K562 (cell line): ENCODE data around the gene TCF25. TPM values are rescaled to one million over a fixed set of nuclear protein-coding genes. Genes with fewer than 3 reads are reported as not detected.
A peak's percentile ranks its signal among the peaks of the same experiment; 100 is the strongest.

Experiments
- ELF4 ChIP-seq: fragments of 450-650 bp; formaldehyde crosslinking; IDR thresholded peaks from 2 replicates; pipeline ENCODE4 v1.4.0; 2022; ENCODE audit warnings: missing genetic modification characterization
- ETV6 ChIP-seq, 3 experiments: fragments of 150-350 bp in 1 of 3; sonication (generic) in 1 of 3; formaldehyde crosslinking in 1 of 3; IDR thresholded peaks; 2 replicates each; pipeline versions ENCODE4 v1.6.1 to v1.8.0; 2014 to 2022; ENCODE audit warnings: borderline replicate concordance in 2 of 3, low read depth in 2 of 3, antibody characterized with exemption in 1 of 3, low read length in 1 of 3, mild to moderate bottlenecking in 1 of 3, missing genetic modification reagents in 1 of 3
- JUN ChIP-seq, 2 experiments: sonication (generic) in 1 of 2; formaldehyde crosslinking in 1 of 2; IDR thresholded peaks; 2 replicates each; pipeline versions ENCODE4 v1.6.1 to v1.8.0; 2012 to 2022; ENCODE audit warnings: borderline replicate concordance in 2 of 2, mild to moderate bottlenecking in 2 of 2, improper control_type of control experiment in 1 of 2, low read depth in 1 of 2, low read length in 1 of 2, missing genetic modification reagents in 1 of 2
- MECOM ChIP-seq: fragments of 250-450 bp; sonication (Bioruptor Pico); IDR thresholded peaks from 2 replicates; pipeline ENCODE4 v1.8.0; 2022; ENCODE audit warnings: inconsistent platforms
- MYNN ChIP-seq, 2 experiments: sonication (generic); formaldehyde crosslinking in 1 of 2; IDR thresholded peaks; 2 replicates each; pipeline versions ENCODE4 v1.5.0 to v1.6.1; 2016 to 2020; ENCODE audit warnings: antibody characterized with exemption in 1 of 2, missing genetic modification reagents in 1 of 2
- NCOR1 ChIP-seq: fragments of 450-650 bp; IDR thresholded peaks from 2 replicates; pipeline ENCODE4 v1.6.1; 2016; ENCODE audit warnings: mild to moderate bottlenecking, moderate library complexity
- NFYB ChIP-seq: IDR thresholded peaks from 2 replicates; pipeline ENCODE4 v1.6.1; 2011; ENCODE audit warnings: mild to moderate bottlenecking, moderate library complexity; ENCODE audit not compliant: insufficient read length; ENCODE audit errors: extremely low read depth
- POU5F1 ChIP-seq: fragments of 150-350 bp; IDR thresholded peaks from 2 replicates; pipeline ENCODE4 v1.6.1; 2014; ENCODE audit warnings: borderline replicate concordance, low read length, low read depth, mild to moderate bottlenecking; ENCODE audit not compliant: partially characterized antibody
- SRSF7 ChIP-seq: fragments of 200-400 bp; formaldehyde crosslinking; optimal IDR thresholded peaks from 2 replicates; pipeline ENCODE3; 2017; ENCODE audit warnings: mild to moderate bottlenecking, low read depth, low read length
- ZNF766 ChIP-seq: fragments of 200-800 bp; sonication (Bioruptor generic); conservative IDR thresholded peaks from 2 replicates; pipeline ENCODE4 v1.6.1; 2016; ENCODE audit warnings: missing genetic modification characterization, missing compliant biosample characterization
- polyA plus RNA-seq, 8 experiments: library from polyadenylated mRNA; depleted of rRNA in 4 of 8; stranded (reverse) in 5 of 8; unstranded in 3 of 8; fragments of >200 nt; fragmentation: Nextera tagmentation in 2 of 8; fragmentation: Illumina TruSeq in 1 of 8; extraction: Ambion mirVana in 2 of 8; extraction: Trizol in 1 of 8; gene quantifications; 2 replicates each; pipeline versions ENCODE4 v1.2.1 to v1.2.3, GENCODE V29; 2011 to 2014; ENCODE audit warnings: inconsistent platforms in 1 of 8, missing spikeins in 1 of 8
- total RNA-seq, 7 experiments: library from RNA; depleted of rRNA in 6 of 7; stranded (reverse); fragments of >200 nt in 6 of 7; fragmentation: Illumina TruSeq in 2 of 7; extraction: Trizol in 2 of 7; gene quantifications; 2 replicates each; pipeline versions ENCODE4 v1.2.1 to v1.2.3, GENCODE V29; 2011 to 2021; ENCODE audit warnings: low replicate concordance in 1 of 7
- TF ChIP-seq, protein P1 (sequence below): fragments of 250-450 bp; sonication (Bioruptor Pico); IDR thresholded peaks from 2 replicates; pipeline ENCODE4 v1.5.0; 2020; ENCODE audit warnings: mild to moderate bottlenecking, borderline replicate concordance
- TF ChIP-seq, protein P2 (sequence below): fragments of 250-450 bp; sonication (Bioruptor Pico); IDR thresholded peaks from 2 replicates; pipeline ENCODE4 v1.4.0; 2020; ENCODE audit warnings: mild to moderate bottlenecking, moderate library complexity
- TF ChIP-seq, protein P3 (sequence below): fragments of 250-450 bp; sonication (Bioruptor Pico); IDR thresholded peaks from 2 replicates; pipeline ENCODE4 v1.5.0; 2021
- TF ChIP-seq, protein P4 (sequence below): fragments of 250-450 bp; sonication (Bioruptor Pico); IDR thresholded peaks from 2 replicates; pipeline ENCODE4 v1.9.0; 2021; ENCODE audit warnings: mild to moderate bottlenecking, inconsistent platforms
- TF ChIP-seq, protein P5 (sequence below): fragments of 250-450 bp; sonication (Bioruptor Pico); IDR thresholded peaks from 2 replicates; pipeline ENCODE4 v1.8.0; 2022; ENCODE audit warnings: moderate library complexity, mild to moderate bottlenecking, inconsistent platforms
- TF ChIP-seq, protein P6 (sequence below), 2 experiments: fragments of 200-800 bp in 1 of 2; sonication (Bioruptor generic) in 1 of 2; sonication (generic) in 1 of 2; formaldehyde crosslinking in 1 of 2; IDR thresholded peaks in 1 of 2; conservative IDR thresholded peaks in 1 of 2; 2 replicates each; pipeline versions ENCODE4 v1.5.0 to v1.6.1; 2016 to 2020; ENCODE audit warnings: missing compliant biosample characterization in 1 of 2, missing genetic modification characterization in 1 of 2, missing genetic modification reagents in 1 of 2

Gene TCF25
- total and polyA plus RNA-seq, 9 of the 15 experiments (the other 6 are each of a cell fraction or from before 2014, with no cell fraction given), result 9.0 to 154 (median 83.8) TPM

DNA sequence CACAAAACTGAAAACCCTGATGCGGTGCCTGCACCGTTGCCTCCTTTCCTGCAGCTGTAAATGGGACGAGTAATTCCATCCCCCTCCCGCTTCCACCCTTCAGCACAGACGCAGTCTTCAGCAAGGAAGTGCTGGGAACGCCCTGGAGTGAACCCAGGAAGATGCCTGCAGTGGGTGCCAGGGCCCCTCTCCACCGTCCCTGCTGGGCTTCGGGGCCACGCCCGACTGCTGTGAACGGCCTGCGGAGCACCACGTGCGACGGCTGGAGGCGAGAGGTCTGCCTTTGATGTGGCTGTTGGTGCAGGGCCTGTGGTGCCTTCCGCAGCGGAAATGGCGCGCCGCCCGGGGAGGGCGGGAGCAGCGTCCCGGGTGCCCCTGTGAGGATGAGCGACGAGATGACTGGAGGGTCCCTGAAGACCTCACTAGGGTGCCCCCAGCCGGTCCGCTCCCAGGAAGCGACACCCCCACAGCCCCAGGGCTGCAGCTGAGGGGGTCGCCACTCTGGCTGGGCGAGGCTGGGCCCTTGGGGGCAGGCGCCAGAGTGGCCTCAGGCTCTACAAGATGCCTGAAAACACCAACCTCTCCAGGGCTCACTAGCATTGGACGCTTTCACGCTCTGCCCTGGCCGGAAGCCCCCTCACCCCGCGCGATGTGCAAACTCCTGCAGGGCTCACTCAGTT, 44.5 kb downstream of the TCF25 start (continued):
- TF ChIP-seq, protein P1, sequence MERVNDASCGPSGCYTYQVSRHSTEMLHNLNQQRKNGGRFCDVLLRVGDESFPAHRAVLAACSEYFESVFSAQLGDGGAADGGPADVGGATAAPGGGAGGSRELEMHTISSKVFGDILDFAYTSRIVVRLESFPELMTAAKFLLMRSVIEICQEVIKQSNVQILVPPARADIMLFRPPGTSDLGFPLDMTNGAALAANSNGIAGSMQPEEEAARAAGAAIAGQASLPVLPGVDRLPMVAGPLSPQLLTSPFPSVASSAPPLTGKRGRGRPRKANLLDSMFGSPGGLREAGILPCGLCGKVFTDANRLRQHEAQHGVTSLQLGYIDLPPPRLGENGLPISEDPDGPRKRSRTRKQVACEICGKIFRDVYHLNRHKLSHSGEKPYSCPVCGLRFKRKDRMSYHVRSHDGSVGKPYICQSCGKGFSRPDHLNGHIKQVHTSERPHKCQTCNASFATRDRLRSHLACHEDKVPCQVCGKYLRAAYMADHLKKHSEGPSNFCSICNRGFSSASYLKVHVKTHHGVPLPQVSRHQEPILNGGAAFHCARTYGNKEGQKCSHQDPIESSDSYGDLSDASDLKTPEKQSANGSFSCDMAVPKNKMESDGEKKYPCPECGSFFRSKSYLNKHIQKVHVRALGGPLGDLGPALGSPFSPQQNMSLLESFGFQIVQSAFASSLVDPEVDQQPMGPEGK, result no peak
- TF ChIP-seq SRSF7, result no peak
- no peak for TF ChIP-seq MECOM (CRISPR knock-in tag)
- TF ChIP-seq NCOR1, result no peak
- TF ChIP-seq, protein P2, sequence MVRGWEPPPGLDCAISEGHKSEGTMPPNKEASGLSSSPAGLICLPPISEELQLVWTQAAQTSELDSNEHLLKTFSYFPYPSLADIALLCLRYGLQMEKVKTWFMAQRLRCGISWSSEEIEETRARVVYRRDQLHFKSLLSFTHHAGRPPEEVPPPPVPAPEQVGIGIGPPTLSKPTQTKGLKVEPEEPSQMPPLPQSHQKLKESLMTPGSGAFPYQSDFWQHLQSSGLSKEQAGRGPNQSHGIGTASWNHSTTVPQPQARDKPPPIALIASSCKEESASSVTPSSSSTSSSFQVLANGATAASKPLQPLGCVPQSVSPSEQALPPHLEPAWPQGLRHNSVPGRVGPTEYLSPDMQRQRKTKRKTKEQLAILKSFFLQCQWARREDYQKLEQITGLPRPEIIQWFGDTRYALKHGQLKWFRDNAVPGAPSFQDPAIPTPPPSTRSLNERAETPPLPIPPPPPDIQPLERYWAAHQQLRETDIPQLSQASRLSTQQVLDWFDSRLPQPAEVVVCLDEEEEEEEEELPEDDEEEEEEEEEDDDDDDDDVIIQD (CRISPR knock-in tag), result no peak
- TF ChIP-seq, protein P3, sequence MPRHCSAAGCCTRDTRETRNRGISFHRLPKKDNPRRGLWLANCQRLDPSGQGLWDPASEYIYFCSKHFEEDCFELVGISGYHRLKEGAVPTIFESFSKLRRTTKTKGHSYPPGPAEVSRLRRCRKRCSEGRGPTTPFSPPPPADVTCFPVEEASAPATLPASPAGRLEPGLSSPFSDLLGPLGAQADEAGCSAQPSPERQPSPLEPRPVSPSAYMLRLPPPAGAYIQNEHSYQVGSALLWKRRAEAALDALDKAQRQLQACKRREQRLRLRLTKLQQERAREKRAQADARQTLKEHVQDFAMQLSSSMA (CRISPR knock-in tag), result no peak
- TF ChIP-seq ZNF766 (CRISPR knock-in tag), result no peak
- peak; percentile 16; the same call in 1 of the 2 replicates for TF ChIP-seq JUN (IDR thresholded peaks at IDR 0.05; ENCODE audit: borderline replicate concordance, low read depth, low read length)
- no peak for TF ChIP-seq JUN (CRISPR knock-in tag; IDR thresholded peaks at IDR 0.05; ENCODE audit: borderline replicate concordance)
- TF ChIP-seq, protein P4, sequence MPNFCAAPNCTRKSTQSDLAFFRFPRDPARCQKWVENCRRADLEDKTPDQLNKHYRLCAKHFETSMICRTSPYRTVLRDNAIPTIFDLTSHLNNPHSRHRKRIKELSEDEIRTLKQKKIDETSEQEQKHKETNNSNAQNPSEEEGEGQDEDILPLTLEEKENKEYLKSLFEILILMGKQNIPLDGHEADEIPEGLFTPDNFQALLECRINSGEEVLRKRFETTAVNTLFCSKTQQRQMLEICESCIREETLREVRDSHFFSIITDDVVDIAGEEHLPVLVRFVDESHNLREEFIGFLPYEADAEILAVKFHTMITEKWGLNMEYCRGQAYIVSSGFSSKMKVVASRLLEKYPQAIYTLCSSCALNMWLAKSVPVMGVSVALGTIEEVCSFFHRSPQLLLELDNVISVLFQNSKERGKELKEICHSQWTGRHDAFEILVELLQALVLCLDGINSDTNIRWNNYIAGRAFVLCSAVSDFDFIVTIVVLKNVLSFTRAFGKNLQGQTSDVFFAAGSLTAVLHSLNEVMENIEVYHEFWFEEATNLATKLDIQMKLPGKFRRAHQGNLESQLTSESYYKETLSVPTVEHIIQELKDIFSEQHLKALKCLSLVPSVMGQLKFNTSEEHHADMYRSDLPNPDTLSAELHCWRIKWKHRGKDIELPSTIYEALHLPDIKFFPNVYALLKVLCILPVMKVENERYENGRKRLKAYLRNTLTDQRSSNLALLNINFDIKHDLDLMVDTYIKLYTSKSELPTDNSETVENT (CRISPR knock-in tag), result no peak
- TF ChIP-seq MYNN (IDR thresholded peaks at IDR 0.05), result no peak
- TF ChIP-seq MYNN (CRISPR knock-in tag; IDR thresholded peaks at IDR 0.05), result no peak
- TF ChIP-seq, protein P5, sequence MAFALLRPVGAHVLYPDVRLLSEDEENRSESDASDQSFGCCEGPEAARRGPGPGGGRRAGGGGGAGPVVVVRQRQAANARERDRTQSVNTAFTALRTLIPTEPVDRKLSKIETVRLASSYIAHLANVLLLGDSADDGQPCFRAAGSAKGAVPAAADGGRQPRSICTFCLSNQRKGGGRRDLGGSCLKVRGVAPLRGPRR (CRISPR knock-in tag), result no peak
- TF ChIP-seq ELF4 (CRISPR knock-in tag), result no peak
- TF ChIP-seq NFYB, result no peak
- TF ChIP-seq POU5F1, result no peak
- TF ChIP-seq, protein P6, sequence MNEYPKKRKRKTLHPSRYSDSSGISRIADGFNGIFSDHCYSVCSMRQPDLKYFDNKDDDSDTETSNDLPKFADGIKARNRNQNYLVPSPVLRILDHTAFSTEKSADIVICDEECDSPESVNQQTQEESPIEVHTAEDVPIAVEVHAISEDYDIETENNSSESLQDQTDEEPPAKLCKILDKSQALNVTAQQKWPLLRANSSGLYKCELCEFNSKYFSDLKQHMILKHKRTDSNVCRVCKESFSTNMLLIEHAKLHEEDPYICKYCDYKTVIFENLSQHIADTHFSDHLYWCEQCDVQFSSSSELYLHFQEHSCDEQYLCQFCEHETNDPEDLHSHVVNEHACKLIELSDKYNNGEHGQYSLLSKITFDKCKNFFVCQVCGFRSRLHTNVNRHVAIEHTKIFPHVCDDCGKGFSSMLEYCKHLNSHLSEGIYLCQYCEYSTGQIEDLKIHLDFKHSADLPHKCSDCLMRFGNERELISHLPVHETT (CRISPR knock-in tag; conservative IDR thresholded peaks at IDR 0.05 in 1 of 2, IDR thresholded peaks at IDR 0.05 in 1 of 2), result no peak
- TF ChIP-seq ETV6 (IDR thresholded peaks at IDR 0.05; ENCODE audit: borderline replicate concordance in 1 of 2, low read depth in 2 of 2, low read length in 1 of 2), result no peak
- TF ChIP-seq ETV6 (CRISPR knock-in tag; IDR thresholded peaks at IDR 0.05; ENCODE audit: borderline replicate concordance), result no peak; the same call in 1 of the 2 replicates
